Vagina (tissue), 2 donors: ENCODE data around the gene TRPM2.
"Not testable (repeated sequence)": the region's sequence is repeated elsewhere in the genome, so short reads cannot be mapped to it uniquely, and the experiment has no call there.

Source experiments
- CTCF ChIP-seq, 3 experiments: fragments of 450-650 bp in 2 of 3; fragments of 200-600 bp in 1 of 3; sonication (generic) in 1 of 3; IDR thresholded peaks; one replicate each; pipeline ENCODE4 v1.5.1; 2017 to 2019; ENCODE audit warnings: antibody characterized with exemption in 3 of 3, mild to moderate bottlenecking in 2 of 3, moderate library complexity in 2 of 3
- POLR2AphosphoS5 ChIP-seq, 2 donors: sonication (generic); formaldehyde crosslinking; IDR thresholded peaks; one replicate each; pipeline ENCODE4 v1.9.0; 2017; ENCODE audit warnings: antibody characterized with exemption in 2 of 2, mild to moderate bottlenecking in 2 of 2, low read depth in 1 of 2; ENCODE audit not compliant: insufficient read depth in 1 of 2

- TF ChIP-seq CTCF (IDR thresholded peaks at IDR 0.05); POLR2AphosphoS5 (IDR thresholded peaks at IDR 0.05; ENCODE audit: insufficient read depth in 1 of 2, low read depth in 1 of 2): not testable (repeated sequence)
Observed at GRCh38 chr21:44396803-44397202, 43.4 kb downstream of the TRPM2 start.
